ENCODE measurements around the gene TFF1.

The TFF1 gene

DNA sequence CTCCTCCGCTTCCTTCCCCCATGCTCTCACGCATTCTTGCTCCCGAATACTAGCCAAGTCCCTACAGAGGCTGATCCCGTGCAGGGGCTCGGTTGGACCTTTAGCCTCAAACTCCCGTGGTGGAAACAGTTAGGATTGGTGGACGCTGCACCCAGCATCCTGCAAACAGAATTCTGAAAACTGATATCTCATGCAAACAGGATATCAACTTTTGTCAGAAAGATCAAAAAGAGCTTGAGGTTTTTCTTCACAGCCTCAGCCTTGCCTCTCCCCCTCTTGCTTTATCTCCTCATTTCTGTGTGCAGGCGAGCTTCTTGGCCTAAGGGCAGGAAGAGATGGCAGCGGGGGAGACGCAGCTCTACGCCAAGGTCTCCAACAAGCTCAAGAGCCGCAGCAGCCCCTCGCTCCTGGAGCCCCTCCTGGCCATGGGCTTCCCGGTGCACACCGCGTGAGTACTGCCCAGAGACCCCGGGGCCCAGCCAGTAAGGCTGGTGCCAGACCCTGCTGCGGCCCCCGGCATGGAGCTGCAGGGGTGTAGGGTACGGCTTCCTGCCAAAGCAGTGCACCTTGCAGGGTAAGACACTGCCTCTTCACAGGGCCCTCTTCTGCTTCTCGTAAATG lies 37.4 kb upstream of the TFF1 start, which contains the start of gene UBASH3A:
Gene UBASH3A, plus strand, starts transcription at position 292 of the 621 bp plus-strand sequence. Its CDS starts 44 bp downstream, at position 336.
- H3K4me1 ChIP-seq (ENCODE audit: insufficient read depth, low read length, severe bottlenecking) = no peaks in the 10 kb centered on the region
- no peaks in the 10 kb centered on the region for H4K20me1 ChIP-seq (ENCODE audit: insufficient read depth, low read length)
- H2AFZ ChIP-seq (ENCODE audit: low read length) = no peak within 1 kb of the TSS

GRCh38 chr21:42401820-42402251 lies 35.5 kb upstream of the TFF1 start:
- peaks cover 8% of the 10 kb centered on the region; the same call in 1 of the 2 replicates for H3K9me3 ChIP-seq (ENCODE audit: low read length)
- H2AFZ ChIP-seq (ENCODE audit: low read length) = no peak overlapping the region
- H3K4me1 ChIP-seq (ENCODE audit: insufficient read depth, low read length, severe bottlenecking) = no peaks in the 10 kb centered on the region
- H3K9ac ChIP-seq (ENCODE audit: low read length) = no peak overlapping the region
- TF ChIP-seq CTCF (IDR thresholded peaks at IDR 0.05; ENCODE audit: low read length) (no peak), EZH2 (IDR thresholded peaks at IDR 0.05; ENCODE audit: borderline replicate concordance, low read length) (no peak)
- peaks cover 11% of the 10 kb centered on the region; the same call in 1 of the 2 replicates for H3K27me3 ChIP-seq (ENCODE audit: insufficient read depth, low read length)
- H3K79me2 ChIP-seq (ENCODE audit: insufficient read depth, low read length) = no peaks in the 10 kb centered on the region
- no peaks in the 10 kb centered on the region for H4K20me1 ChIP-seq (ENCODE audit: insufficient read depth, low read length)
- no peak overlapping the region for H3K27ac ChIP-seq (ENCODE audit: low read depth, low read length, poor library complexity, severe bottlenecking)
- no peaks in the 10 kb centered on the region for H3F3A ChIP-seq (ENCODE audit: insufficient read depth, low read length)
- no peaks in the 10 kb centered on the region for H3K9me2 ChIP-seq (ENCODE audit: low read depth, low read length)
- H3K4me2 ChIP-seq (ENCODE audit: low read length) = no peak overlapping the region
- no peak overlapping the region for H3K4me3 ChIP-seq (ENCODE audit: low read depth, low read length, poor library complexity, severe bottlenecking)
- H3K36me3 ChIP-seq (ENCODE audit: insufficient read depth, low read length) = no peaks in the 10 kb centered on the region

More for the DNA sequence above, 37.4 kb upstream of the TFF1 start, which contains the start of gene UBASH3A:
- no peak within 1 kb of the TSS for H3K9ac ChIP-seq (ENCODE audit: low read length)
- no peak within 1 kb of the TSS for H3K4me2 ChIP-seq (ENCODE audit: low read length)
- no peaks in the 10 kb centered on the region for H3K79me2 ChIP-seq (ENCODE audit: insufficient read depth, low read length)
- H3K9me3 ChIP-seq (ENCODE audit: low read length) = peaks cover 8% of the 10 kb centered on the region; the same call in 1 of the 2 replicates
- TF ChIP-seq CTCF (IDR thresholded peaks at IDR 0.05; ENCODE audit: low read length) (no peak), EZH2 (IDR thresholded peaks at IDR 0.05; ENCODE audit: borderline replicate concordance, low read length) (no peak)
- H3K36me3 ChIP-seq (ENCODE audit: insufficient read depth, low read length) = no peaks in the 10 kb centered on the region
- no peak within 1 kb of the TSS for H3K27ac ChIP-seq (ENCODE audit: low read depth, low read length, poor library complexity, severe bottlenecking)
- no peaks in the 10 kb centered on the region for H3K9me2 ChIP-seq (ENCODE audit: low read depth, low read length)
- no peaks in the 10 kb centered on the region for H3F3A ChIP-seq (ENCODE audit: insufficient read depth, low read length)
- peaks cover 11% of the 10 kb centered on the region; the same call in 1 of the 2 replicates for H3K27me3 ChIP-seq (ENCODE audit: insufficient read depth, low read length)
- H3K4me3 ChIP-seq (ENCODE audit: low read depth, low read length, poor library complexity, severe bottlenecking) = no peak within 1 kb of the TSS

- no peak overlapping the region for H3K27ac ChIP-seq (ENCODE audit: low read depth, low read length, poor library complexity, severe bottlenecking)
- no peaks in the 10 kb centered on the region for H4K20me1 ChIP-seq (ENCODE audit: insufficient read depth, low read length)
- no peaks in the 10 kb centered on the region for H3K9me2 ChIP-seq (ENCODE audit: low read depth, low read length)
- peaks cover 11% of the 10 kb centered on the region; the same call in 1 of the 2 replicates for H3K27me3 ChIP-seq (ENCODE audit: insufficient read depth, low read length)
- H3K9ac ChIP-seq (ENCODE audit: low read length) = no peak overlapping the region
- H3K36me3 ChIP-seq (ENCODE audit: insufficient read depth, low read length) = no peaks in the 10 kb centered on the region
- H2AFZ ChIP-seq (ENCODE audit: low read length) = no peak overlapping the region
- no peak overlapping the region for H3K4me2 ChIP-seq (ENCODE audit: low read length)
- TF ChIP-seq CTCF (IDR thresholded peaks at IDR 0.05; ENCODE audit: low read length) (no peak), EZH2 (IDR thresholded peaks at IDR 0.05; ENCODE audit: borderline replicate concordance, low read length) (no peak)
- H3K4me3 ChIP-seq (ENCODE audit: low read depth, low read length, poor library complexity, severe bottlenecking) = no peak overlapping the region
- H3K4me1 ChIP-seq (ENCODE audit: insufficient read depth, low read length, severe bottlenecking) = no peaks in the 10 kb centered on the region
- no peaks in the 10 kb centered on the region for H3F3A ChIP-seq (ENCODE audit: insufficient read depth, low read length)
- peaks cover 8% of the 10 kb centered on the region; the same call in 1 of the 2 replicates for H3K9me3 ChIP-seq (ENCODE audit: low read length)
- H3K79me2 ChIP-seq (ENCODE audit: insufficient read depth, low read length) = no peaks in the 10 kb centered on the region
Observed at GRCh38 chr21:42401154-42401553, 34.8 kb upstream of the TFF1 start.

Data from OCI-LY1 (cell line).